Keratinocyte (primary cell): ENCODE measurements around the gene KDM4F.

Source experiments
- EZH2 ChIP-seq: IDR thresholded peaks from one replicate; pipeline ENCODE4 v1.6.1; 2012; ENCODE audit warnings: inconsistent platforms, mild to moderate bottlenecking, low read length, moderate library complexity
- TF ChIP-seq, protein P1 (sequence below), 3 experiments: IDR thresholded peaks in 1 of 3; conservative IDR thresholded peaks in 1 of 3; optimal IDR thresholded peaks in 1 of 3; 2 replicates in 2 of 3; 3 replicates in 1 of 3; pipeline versions ENCODE3 to v1.5.1; 2011; ENCODE audit warnings: low read length in 3 of 3, mild to moderate bottlenecking in 3 of 3, moderate library complexity in 2 of 3, control low read depth in 1 of 3, inconsistent platforms in 1 of 3; ENCODE audit not compliant: insufficient read depth in 2 of 3; ENCODE audit errors: extremely low read depth in 1 of 3

DNA sequence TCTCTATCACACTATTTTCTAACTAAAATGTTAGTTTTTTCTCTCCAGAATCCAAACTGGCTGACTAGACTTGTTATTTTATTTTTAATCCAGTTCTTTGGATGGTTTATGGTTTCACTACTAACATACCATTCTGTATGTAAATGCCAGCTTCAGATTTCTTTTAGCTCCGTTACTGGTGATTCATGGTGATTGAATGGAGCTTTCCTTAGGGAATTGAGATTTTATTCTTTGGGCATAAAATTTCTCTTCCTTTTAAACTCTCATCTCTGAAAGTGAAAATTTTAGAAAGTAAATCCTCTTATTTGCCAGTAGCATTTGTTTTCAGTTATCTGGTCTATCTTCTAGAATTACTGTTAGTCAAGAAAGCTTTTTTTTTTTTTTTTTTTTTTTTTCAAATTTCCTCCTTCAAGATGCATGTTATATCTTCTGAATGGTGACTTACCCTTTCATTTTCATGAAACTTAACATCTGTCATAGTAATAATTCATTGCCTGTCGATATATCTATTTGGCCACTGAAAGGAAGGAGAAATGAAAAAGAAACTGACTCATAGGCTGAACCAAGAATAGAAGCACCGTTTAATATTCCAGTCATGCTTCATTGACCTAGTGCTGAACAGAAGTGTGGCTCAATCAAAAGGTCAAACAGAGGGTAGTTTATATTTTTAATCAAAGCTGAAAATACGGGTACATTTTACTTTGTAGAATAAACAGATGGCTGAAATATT is 46.8 kb downstream of the KDM4F start:
- TF ChIP-seq, protein P1, sequence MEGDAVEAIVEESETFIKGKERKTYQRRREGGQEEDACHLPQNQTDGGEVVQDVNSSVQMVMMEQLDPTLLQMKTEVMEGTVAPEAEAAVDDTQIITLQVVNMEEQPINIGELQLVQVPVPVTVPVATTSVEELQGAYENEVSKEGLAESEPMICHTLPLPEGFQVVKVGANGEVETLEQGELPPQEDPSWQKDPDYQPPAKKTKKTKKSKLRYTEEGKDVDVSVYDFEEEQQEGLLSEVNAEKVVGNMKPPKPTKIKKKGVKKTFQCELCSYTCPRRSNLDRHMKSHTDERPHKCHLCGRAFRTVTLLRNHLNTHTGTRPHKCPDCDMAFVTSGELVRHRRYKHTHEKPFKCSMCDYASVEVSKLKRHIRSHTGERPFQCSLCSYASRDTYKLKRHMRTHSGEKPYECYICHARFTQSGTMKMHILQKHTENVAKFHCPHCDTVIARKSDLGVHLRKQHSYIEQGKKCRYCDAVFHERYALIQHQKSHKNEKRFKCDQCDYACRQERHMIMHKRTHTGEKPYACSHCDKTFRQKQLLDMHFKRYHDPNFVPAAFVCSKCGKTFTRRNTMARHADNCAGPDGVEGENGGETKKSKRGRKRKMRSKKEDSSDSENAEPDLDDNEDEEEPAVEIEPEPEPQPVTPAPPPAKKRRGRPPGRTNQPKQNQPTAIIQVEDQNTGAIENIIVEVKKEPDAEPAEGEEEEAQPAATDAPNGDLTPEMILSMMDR (optimal IDR thresholded peaks at IDR 0.05 in 1 of 3, IDR thresholded peaks at IDR 0.05 in 1 of 3, conservative IDR thresholded peaks at IDR 0.05 in 1 of 3; ENCODE audit: extremely low read depth in 1 of 3, insufficient read depth in 2 of 3, low read length in 3 of 3) = no peak
- no peak for TF ChIP-seq EZH2
